SK-N-DZ (cell line): ENCODE data around the gene SPON2.

Experiments used
- DNase-seq: peaks from one replicate; pipeline ENCODE4 v3.0.0-alpha.2; 2015; ENCODE audit warnings: low spot score

SPON2 gene

GRCh38 chr4:1172971-1173757 is 781 bp upstream of the SPON2 start:
- no peak for DNase-seq

- no peak for DNase-seq
Observed at GRCh38 chr4:1171311-1172227, 814 bp downstream of the SPON2 start.

- no peak for DNase-seq
Observed at GRCh38 chr4:1170976-1171310, 1.4 kb downstream of the SPON2 start.

- DNase-seq = no peak
Observed at GRCh38 chr4:1170156-1170975, 2.0 kb downstream of the SPON2 start.

- DNase-seq = no peak
Observed at GRCh38 chr4:1169691-1170096, 2.7 kb downstream of the SPON2 start.

- no peak for DNase-seq
Observed at GRCh38 chr4:1169171-1169671, 3.2 kb downstream of the SPON2 start.

GRCh38 chr4:1168191-1169101 is 3.9 kb downstream of the SPON2 start:
- no peak for DNase-seq

- peak; percentile 82 for DNase-seq
Observed at GRCh38 chr4:1167244-1167949, 5.0 kb downstream of the SPON2 start.

- DNase-seq = no peak
Observed at GRCh38 chr4:1166509-1167243, 5.7 kb downstream of the SPON2 start.

- no peak for DNase-seq
Observed at GRCh38 chr4:1164956-1165545, 7.3 kb downstream of the SPON2 start.

- DNase-seq = no peak
Observed at GRCh38 chr4:1164444-1164843, 7.9 kb downstream of the SPON2 start.

GRCh38 chr4:1164040-1164439 is 8.3 kb downstream of the SPON2 start:
- no peak for DNase-seq

GRCh38 chr4:1160351-1160750 is 12.0 kb downstream of the SPON2 start:
- DNase-seq = no peak

GRCh38 chr4:1156069-1156468 is 16.3 kb downstream of the SPON2 start:
- DNase-seq = no peak

- no peak for DNase-seq
Observed at GRCh38 chr4:1155314-1155713, 17.1 kb downstream of the SPON2 start.

GRCh38 chr4:1154523-1155182 is 17.7 kb downstream of the SPON2 start:
- no peak for DNase-seq

GRCh38 chr4:1154126-1154522 is 18.3 kb downstream of the SPON2 start:
- no peak for DNase-seq

GRCh38 chr4:1153567-1154090 is 18.8 kb downstream of the SPON2 start:
- DNase-seq = no peak
